Measurements from ENCODE around the gene PAQR9. TPM values are rescaled to one million over a fixed set of nuclear protein-coding genes. Genes with fewer than 3 reads are reported as not detected.

The PAQR9 gene
- total and polyA plus RNA-seq, 9 of the 15 experiments (the other 6 are each of a cell fraction or from before 2014, with no cell fraction given), result 0.04 to 0.58 (median 0.22) TPM

- TF ChIP-seq ZBTB40 (IDR thresholded peaks at IDR 0.05) (no peak), ZBTB40 (CRISPR knock-in tag; IDR thresholded peaks at IDR 0.05) (no peak), BHLHE40 (IDR thresholded peaks at IDR 0.05; ENCODE audit: low read length) (no peak), IFI16 (CRISPR knock-in tag; IDR thresholded peaks at IDR 0.05) (no peak), HMBOX1 (IDR thresholded peaks at IDR 0.05) (0 out of 2 replicates have a peak, but pooled peaks have one; percentile 6)
Measured at GRCh38 chr3:143002727-143003126, 39.3 kb upstream of the PAQR9 start (continued).

Measured in K562 (cell line).